Heart left ventricle (tissue), 16 donors: ENCODE results near the gene TRDN. TPM values are rescaled to one million over a fixed set of nuclear protein-coding genes. Genes with fewer than 3 reads are reported as not detected.

Experiments
- ATAC-seq, 4 donors: fragments of 200-7000 bp; cut with Tn5 transposase; one replicate each; pipeline ENCODE4 v1.9.1; 2020 to 2022; ENCODE audit warnings: moderate library complexity in 4 of 4, mild to moderate bottlenecking in 3 of 4, moderate number of reproducible peaks in 1 of 4
- DNase-seq, 5 donors: peaks; one replicate each; pipeline ENCODE4 v3.0.0-alpha.2; 2020
- H3K27ac ChIP-seq, 12 donors: fragments of 200-600 bp; sonication (generic) in 4 of 12; one replicate each; pipeline versions ENCODE4 v1.5.0 to v1.8.0; 2016 to 2022; ENCODE audit warnings: mild to moderate bottlenecking in 2 of 12
- H3K27me3 ChIP-seq, 9 donors: fragments of 200-600 bp; sonication (generic) in 2 of 9; one replicate each; pipeline versions ENCODE4 v1.5.1 to v1.8.0; 2016 to 2022; ENCODE audit warnings: mild to moderate bottlenecking in 3 of 9
- H3K36me3 ChIP-seq, 9 donors: fragments of 200-600 bp; sonication (generic) in 2 of 9; one replicate each; pipeline versions ENCODE4 v1.5.0 to v1.8.0; 2018 to 2022; ENCODE audit warnings: mild to moderate bottlenecking in 2 of 9
- H3K4me1 ChIP-seq, 12 donors: fragments of 200-600 bp; sonication (generic) in 4 of 12; one replicate each; pipeline versions ENCODE4 v1.5.0 to v1.8.0; 2016 to 2022; ENCODE audit warnings: mild to moderate bottlenecking in 3 of 12
- H3K4me3 ChIP-seq, 12 donors: fragments of 200-600 bp; sonication (generic) in 4 of 12; one replicate each; pipeline versions ENCODE4 v1.5.0 to v1.8.0; 2017 to 2022; ENCODE audit warnings: mild to moderate bottlenecking in 9 of 12, moderate library complexity in 4 of 12
- H3K9me3 ChIP-seq, 12 donors: fragments of 200-600 bp; sonication (generic) in 4 of 12; one replicate each; pipeline versions ENCODE4 v1.5.0 to v1.8.0; 2016 to 2022; ENCODE audit warnings: mild to moderate bottlenecking in 1 of 12
- POLR2A ChIP-seq, 2 donors: fragments of 450-650 bp; IDR thresholded peaks; one replicate each; pipeline ENCODE4 v1.6.1; 2017; ENCODE audit warnings: antibody characterized with exemption in 2 of 2, mild to moderate bottlenecking in 2 of 2, moderate library complexity in 2 of 2
- WGBS, 4 donors: extraction: QIAGEN DNeasy Blood & Tissue Kit in 2 of 4; methylation state at CpG; one replicate each; pipeline versions ENCODE4 v1.1.5 to v1.1.7; 2013 to 2018; 5-methylcytosine and 5-hydroxymethylcytosine counted together
- intact Hi-C, 10 donors: fragments of 100-400 bp; cut with DNase I; formaldehyde crosslinking; loops; one replicate each; pipeline versions ENCODE4 v1.11.1 to v1.14.2; 2022
- polyA plus RNA-seq, 2 donors: library from polyadenylated mRNA; stranded (reverse); fragments of 200-250 nt; gene quantifications; one replicate each; pipeline ENCODE4 v1.2.3, GENCODE V29; 2013
- total RNA-seq, 9 donors: library from RNA; depleted of rRNA in 2 of 9; stranded (reverse); fragments of >200 nt in 2 of 9; fragmentation: NEBNext Ultra II Directional in 3 of 9; extraction: Animal tissue kit (Norgen Biotek cat#: 25700) in 3 of 9; gene quantifications; one replicate each; pipeline versions ENCODE4 v1.1.0 to v1.2.4, GENCODE V29; 2016 to 2023
- TF ChIP-seq, protein P1 (sequence below), 12 donors: fragments of 200-600 bp; sonication (generic) in 4 of 12; IDR thresholded peaks; one replicate each; pipeline versions ENCODE4 v1.5.0 to v1.8.0; 2018 to 2022; ENCODE audit warnings: antibody characterized with exemption in 12 of 12, mild to moderate bottlenecking in 5 of 12
- donor health status: ischemic (EF 13 %, LVEDD 7.1; RV severe dilation, severe dysfunction).
- donor health status: healthy with polysubstance abuse.
- donor health status: DM: no; HTN: yes; CAD: no.
- donor health status: DM: no; HTN: no; CAD: no.
- donor health status: ischemic (EF 25% LVEDD 6.9; RV normal size, moderate dysfunction).
- donor health status: ischemic (EF 25% LVEDD 5.7; RV mildly dilated, moderate dysfunction).
- donor health status: healthy.
- donor health status: DM: yes; HTN: yes; CAD: no.
- donor health status: ischemic (EF 35%, LVEDD 5.7; RV mildly dilated, moderate dysfunction).
- donor health status: nonischemic (EF 11% LVEDD 7.7; RV severe dilation, severe dysfunction).
- donor health status: DM: yes; HTN: yes; CAD: no.
- donor health status: PGD.
- donor health status: ischemic (EF 29% LVEDD 5.4; RV normal size, mild dysfunction).
- donor health status: nonischemic (EF 23%, LVEDD 6.1; RV moderate dilation, normal function).

TRDN gene
- total and polyA plus RNA-seq, 11 donors: 39.0 to 577 (median 381) TPM

DNA sequence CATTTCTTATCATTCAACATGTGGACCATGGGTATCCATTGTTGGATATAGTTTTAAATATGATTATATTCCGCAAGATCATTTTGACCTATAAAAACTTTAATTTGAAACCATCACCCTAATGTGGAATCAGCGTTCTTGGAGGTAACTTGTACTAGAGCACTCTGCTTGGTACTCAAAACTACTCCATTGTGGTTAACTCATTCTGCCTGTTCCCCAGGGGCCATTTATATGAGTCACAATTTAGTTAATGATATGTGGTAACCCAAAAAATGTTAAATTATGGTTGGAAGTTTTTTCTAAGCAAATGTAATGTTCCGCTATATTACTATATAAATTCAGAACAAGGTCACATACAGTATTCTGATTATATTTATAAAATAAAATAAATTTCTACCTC, 109.3 kb downstream of the TRDN start:
- 62 to 89% (median 75%) methylated on average over 3 of the region's 3 CpGs for WGBS, 4 donors
- no peak overlapping the region for H3K27ac ChIP-seq
- no peak for TF ChIP-seq POLR2A (IDR thresholded peaks at IDR 0.05)
- TF ChIP-seq, protein P1, sequence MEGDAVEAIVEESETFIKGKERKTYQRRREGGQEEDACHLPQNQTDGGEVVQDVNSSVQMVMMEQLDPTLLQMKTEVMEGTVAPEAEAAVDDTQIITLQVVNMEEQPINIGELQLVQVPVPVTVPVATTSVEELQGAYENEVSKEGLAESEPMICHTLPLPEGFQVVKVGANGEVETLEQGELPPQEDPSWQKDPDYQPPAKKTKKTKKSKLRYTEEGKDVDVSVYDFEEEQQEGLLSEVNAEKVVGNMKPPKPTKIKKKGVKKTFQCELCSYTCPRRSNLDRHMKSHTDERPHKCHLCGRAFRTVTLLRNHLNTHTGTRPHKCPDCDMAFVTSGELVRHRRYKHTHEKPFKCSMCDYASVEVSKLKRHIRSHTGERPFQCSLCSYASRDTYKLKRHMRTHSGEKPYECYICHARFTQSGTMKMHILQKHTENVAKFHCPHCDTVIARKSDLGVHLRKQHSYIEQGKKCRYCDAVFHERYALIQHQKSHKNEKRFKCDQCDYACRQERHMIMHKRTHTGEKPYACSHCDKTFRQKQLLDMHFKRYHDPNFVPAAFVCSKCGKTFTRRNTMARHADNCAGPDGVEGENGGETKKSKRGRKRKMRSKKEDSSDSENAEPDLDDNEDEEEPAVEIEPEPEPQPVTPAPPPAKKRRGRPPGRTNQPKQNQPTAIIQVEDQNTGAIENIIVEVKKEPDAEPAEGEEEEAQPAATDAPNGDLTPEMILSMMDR (IDR thresholded peaks at IDR 0.05): no peak
- ATAC-seq (no peak), DNase-seq (no peak)
- intact Hi-C loops: no loop called here
- H3K27me3 ChIP-seq: no peaks in the 10 kb centered on the region
- no peaks in the 10 kb centered on the region for H3K36me3 ChIP-seq
- peaks cover 0 to 7% (median 0%) of the 10 kb centered on the region in 12 donors for H3K4me1 ChIP-seq
- H3K9me3 ChIP-seq: no peaks in the 10 kb centered on the region
- H3K4me3 ChIP-seq: no peak overlapping the region

DNA sequence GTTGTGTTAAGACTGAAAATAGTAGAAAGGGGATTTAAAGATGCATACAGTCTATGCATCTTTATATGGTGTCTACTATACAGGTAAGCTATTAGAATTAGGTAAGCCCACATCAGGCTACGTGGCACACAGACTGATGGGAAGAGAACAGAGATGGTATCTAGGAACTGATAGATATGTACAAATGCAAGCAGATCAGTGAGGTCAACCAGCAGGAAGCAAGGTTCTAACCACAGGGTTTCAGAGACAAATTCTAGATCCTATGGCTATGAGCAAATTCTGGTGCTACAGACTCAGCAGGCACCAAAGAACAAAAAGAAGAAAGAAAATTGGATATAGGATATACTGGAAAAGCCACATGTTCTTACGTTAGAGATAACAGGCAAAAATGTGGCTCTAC, 110.6 kb downstream of the TRDN start:
- Histone ChIP-seq H3K27ac (no peak overlapping the region), H3K4me3 (no peak overlapping the region), H3K9me3 (no peaks in the 10 kb centered on the region), H3K4me1 (peaks cover 0 to 7% (median 0%) of the 10 kb centered on the region in 12 donors), H3K27me3 (no peaks in the 10 kb centered on the region), H3K36me3 (no peaks in the 10 kb centered on the region)
- TF ChIP-seq POLR2A (IDR thresholded peaks at IDR 0.05): no peak
- TF ChIP-seq, protein P1 (IDR thresholded peaks at IDR 0.05): no peak
- WGBS, 4 donors: 68 to 77% (median 71%) methylated on average over 2 of the region's 2 CpGs
- intact Hi-C loops: no loop called here
- no peak for DNase-seq
- ATAC-seq: no peak

GRCh38 chr6:123524781-123525180, 112.0 kb downstream of the TRDN start:
- Histone ChIP-seq H3K27me3 (no peaks in the 10 kb centered on the region), H3K9me3 (no peaks in the 10 kb centered on the region), H3K4me1 (peaks cover 0 to 10% (median under 1%) of the 10 kb centered on the region in 12 donors), H3K36me3 (no peaks in the 10 kb centered on the region), H3K4me3 (no peak overlapping the region), H3K27ac (no peak overlapping the region)
- TF ChIP-seq, protein P1 (IDR thresholded peaks at IDR 0.05): no peak
- no peak for TF ChIP-seq POLR2A (IDR thresholded peaks at IDR 0.05)
- intact Hi-C loops: no loop called here
- no peak for ATAC-seq
- DNase-seq: no peak
- 68 to 90% (median 82%) methylated on average over 1 of the region's 1 CpG for WGBS, 4 donors

GRCh38 chr6:123520217-123520616, 116.5 kb downstream of the TRDN start:
- peak in 3 of 4 donors; percentile 62 to 70 (median 65) for ATAC-seq
- WGBS, 4 donors: 22 to 27% (median 25%) methylated on average over 3 of the region's 3 CpGs

More at GRCh38 chr6:123520217-123520616, 116.5 kb downstream of the TRDN start:
- intact Hi-C loops: no loop called here
- TF ChIP-seq POLR2A (IDR thresholded peaks at IDR 0.05): no peak
- TF ChIP-seq, protein P1 (IDR thresholded peaks at IDR 0.05): no peak
- H3K4me3 ChIP-seq: peak overlapping the region in 7 of 12 donors; percentile 9 to 33 (median 24)
- peak overlapping the region; percentile 61 to 91 (median 79) for H3K27ac ChIP-seq
- H3K36me3 ChIP-seq: peaks cover 0 to 5% (median 0%) of the 10 kb centered on the region in 9 donors
- peaks cover 0 to 25% (median 14%) of the 10 kb centered on the region in 12 donors for H3K4me1 ChIP-seq
- no peak for DNase-seq
- H3K9me3 ChIP-seq: peaks cover 0 to 7% (median 0%) of the 10 kb centered on the region in 12 donors
- no peaks in the 10 kb centered on the region for H3K27me3 ChIP-seq
